C4-2B (cell line): ENCODE results near the gene SH2D5.

Experiments
- ZFX ChIP-seq: fragments of 450-650 bp; IDR thresholded peaks from 2 replicates; pipeline ENCODE4 v1.6.1; 2017
- TF ChIP-seq, protein P1 (sequence below): fragments of 450-650 bp; conservative IDR thresholded peaks from 2 replicates; pipeline ENCODE4 v1.5.1; 2017; ENCODE audit warnings: mild to moderate bottlenecking

DNA sequence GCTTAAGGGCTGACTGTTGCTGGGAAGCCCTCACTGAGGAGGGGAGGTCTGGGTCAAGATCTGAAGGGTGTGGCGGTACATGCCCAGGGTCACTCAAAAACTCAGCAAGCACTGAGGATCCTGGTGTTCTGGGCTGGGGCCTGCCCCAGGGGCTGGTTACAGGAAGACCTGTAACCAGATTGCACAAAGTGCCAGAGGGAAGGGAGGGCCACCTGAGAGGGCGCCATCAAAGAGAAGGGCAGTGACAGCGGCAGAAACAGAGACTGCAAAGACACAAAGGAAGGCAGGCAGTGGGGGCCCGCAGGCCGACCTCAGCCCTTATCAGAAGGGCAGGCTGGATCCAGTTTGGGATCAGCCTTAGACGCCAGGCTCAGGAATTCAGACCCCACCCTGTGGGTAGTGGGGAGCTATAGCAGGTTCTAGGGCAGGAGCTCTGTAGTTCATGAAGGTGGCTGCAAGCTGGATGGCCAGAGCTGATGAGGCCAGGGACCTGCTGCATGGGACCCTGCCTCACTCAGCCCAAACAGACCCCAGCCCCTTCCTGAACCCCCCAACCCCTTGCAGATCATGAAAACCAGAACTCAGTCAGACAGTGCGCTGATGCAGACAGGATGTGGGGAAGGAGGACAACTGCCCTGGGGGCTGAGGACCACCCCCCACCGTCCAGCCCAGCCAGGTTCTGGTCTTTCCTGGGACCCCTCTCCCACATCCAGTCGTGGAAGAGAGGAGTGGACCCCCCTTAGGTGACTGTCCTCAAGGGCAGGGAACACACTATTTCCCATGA lies 3.9 kb downstream of the SH2D5 start:
- TF ChIP-seq, protein P1, sequence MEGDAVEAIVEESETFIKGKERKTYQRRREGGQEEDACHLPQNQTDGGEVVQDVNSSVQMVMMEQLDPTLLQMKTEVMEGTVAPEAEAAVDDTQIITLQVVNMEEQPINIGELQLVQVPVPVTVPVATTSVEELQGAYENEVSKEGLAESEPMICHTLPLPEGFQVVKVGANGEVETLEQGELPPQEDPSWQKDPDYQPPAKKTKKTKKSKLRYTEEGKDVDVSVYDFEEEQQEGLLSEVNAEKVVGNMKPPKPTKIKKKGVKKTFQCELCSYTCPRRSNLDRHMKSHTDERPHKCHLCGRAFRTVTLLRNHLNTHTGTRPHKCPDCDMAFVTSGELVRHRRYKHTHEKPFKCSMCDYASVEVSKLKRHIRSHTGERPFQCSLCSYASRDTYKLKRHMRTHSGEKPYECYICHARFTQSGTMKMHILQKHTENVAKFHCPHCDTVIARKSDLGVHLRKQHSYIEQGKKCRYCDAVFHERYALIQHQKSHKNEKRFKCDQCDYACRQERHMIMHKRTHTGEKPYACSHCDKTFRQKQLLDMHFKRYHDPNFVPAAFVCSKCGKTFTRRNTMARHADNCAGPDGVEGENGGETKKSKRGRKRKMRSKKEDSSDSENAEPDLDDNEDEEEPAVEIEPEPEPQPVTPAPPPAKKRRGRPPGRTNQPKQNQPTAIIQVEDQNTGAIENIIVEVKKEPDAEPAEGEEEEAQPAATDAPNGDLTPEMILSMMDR = no peak
- no peak for TF ChIP-seq ZFX
